ENCODE measurements around the gene ZNF385D.

Gene ZNF385D

GRCh38 chr3:21531909-21532308, 219.1 kb downstream of the ZNF385D start:
- CTCF ChIA-PET = no interaction called here
- H3K4me3 ChIP-seq (ENCODE audit: low read depth, low read length) = no peak overlapping the region
- no peak for DNase-seq (ENCODE audit: low read depth, low spot score)
- POLR2A ChIA-PET = no interaction called here
- no peak for TF ChIP-seq CTCF (IDR thresholded peaks at IDR 0.05; ENCODE audit: insufficient read depth, low read length, missing control alignments)

GRCh38 chr3:21528291-21528995, 222.6 kb downstream of the ZNF385D start:
- CTCF ChIA-PET = no interaction called here
- TF ChIP-seq CTCF (IDR thresholded peaks at IDR 0.05; ENCODE audit: insufficient read depth, low read length, missing control alignments) = no peak

GRCh38 chr3:21526461-21526860, 224.5 kb downstream of the ZNF385D start:
- DNase-seq (ENCODE audit: low read depth, low spot score) = no peak
- no peak overlapping the region for H3K4me3 ChIP-seq (ENCODE audit: low read depth, low read length)
- CTCF ChIA-PET = no interaction called here
- TF ChIP-seq CTCF (IDR thresholded peaks at IDR 0.05; ENCODE audit: insufficient read depth, low read length, missing control alignments) = no peak
- POLR2A ChIA-PET = no interaction called here

More at GRCh38 chr3:21528291-21528995, 222.6 kb downstream of the ZNF385D start:
- H3K4me3 ChIP-seq (ENCODE audit: low read depth, low read length) = no peak overlapping the region
- POLR2A ChIA-PET = no interaction called here
- no peak for DNase-seq (ENCODE audit: low read depth, low spot score)

GRCh38 chr3:21524133-21524532, 226.9 kb downstream of the ZNF385D start:
- POLR2A ChIA-PET = no interaction called here
- CTCF ChIA-PET = no interaction called here
- TF ChIP-seq CTCF (IDR thresholded peaks at IDR 0.05; ENCODE audit: insufficient read depth, low read length, missing control alignments) = no peak
- no peak for DNase-seq (ENCODE audit: low read depth, low spot score)
- no peak overlapping the region for H3K4me3 ChIP-seq (ENCODE audit: low read depth, low read length)

GRCh38 chr3:21520106-21520963, 230.7 kb downstream of the ZNF385D start:
- no peak for DNase-seq (ENCODE audit: low read depth, low spot score)
- no peak overlapping the region for H3K4me3 ChIP-seq (ENCODE audit: low read depth, low read length)
- POLR2A ChIA-PET = no interaction called here
- TF ChIP-seq CTCF (IDR thresholded peaks at IDR 0.05; ENCODE audit: insufficient read depth, low read length, missing control alignments) = no peak
- CTCF ChIA-PET = no interaction called here

GRCh38 chr3:21517184-21517583, 233.8 kb downstream of the ZNF385D start:
- no peak for DNase-seq (ENCODE audit: low read depth, low spot score)
- CTCF ChIA-PET = no interaction called here
- no peak for TF ChIP-seq CTCF (IDR thresholded peaks at IDR 0.05; ENCODE audit: insufficient read depth, low read length, missing control alignments)
- no peak overlapping the region for H3K4me3 ChIP-seq (ENCODE audit: low read depth, low read length)
- POLR2A ChIA-PET = no interaction called here

All from AG04449 (cell line).